HG02840 (cell line): ENCODE results near the gene TAF11L9.
"Not testable (repeated sequence)": the region's sequence is repeated elsewhere in the genome, so short reads cannot be mapped to it uniquely, and the experiment has no call there.

ENCODE experiments used
- ATAC-seq: cut with Tn5 transposase; IDR thresholded peaks from one replicate; pipeline ENCODE4 v1.9.1; 2021; ENCODE audit warnings: mild to moderate bottlenecking, moderate library complexity, moderate number of reproducible peaks; ENCODE audit not compliant: unreplicated experiment, low FRiP score

TAF11L9 gene

DNA sequence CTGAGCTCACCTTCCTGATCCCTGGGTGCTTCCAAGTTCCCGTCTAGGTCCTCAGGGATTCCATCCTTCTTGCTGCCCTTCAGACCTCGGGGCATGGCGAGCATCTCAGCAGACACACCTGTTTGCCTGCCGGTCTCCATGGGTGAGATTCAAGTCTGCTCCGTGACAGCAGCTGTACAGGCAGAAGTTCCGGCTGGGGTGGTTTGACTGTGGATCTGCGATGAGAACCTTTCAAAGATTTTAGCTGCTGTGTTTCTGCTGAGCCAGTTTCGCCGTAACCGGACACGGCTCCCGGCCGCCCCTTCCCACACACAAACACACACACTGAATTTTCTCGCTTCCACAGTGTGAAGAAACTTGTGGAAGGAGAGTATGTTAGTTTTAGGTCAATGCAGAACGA is at the start of gene TAF11L9:
TSS of gene TAF11L9 (minus strand) at position 140 of the 400 bp plus-strand sequence.
- not testable (repeated sequence) for ATAC-seq

DNA sequence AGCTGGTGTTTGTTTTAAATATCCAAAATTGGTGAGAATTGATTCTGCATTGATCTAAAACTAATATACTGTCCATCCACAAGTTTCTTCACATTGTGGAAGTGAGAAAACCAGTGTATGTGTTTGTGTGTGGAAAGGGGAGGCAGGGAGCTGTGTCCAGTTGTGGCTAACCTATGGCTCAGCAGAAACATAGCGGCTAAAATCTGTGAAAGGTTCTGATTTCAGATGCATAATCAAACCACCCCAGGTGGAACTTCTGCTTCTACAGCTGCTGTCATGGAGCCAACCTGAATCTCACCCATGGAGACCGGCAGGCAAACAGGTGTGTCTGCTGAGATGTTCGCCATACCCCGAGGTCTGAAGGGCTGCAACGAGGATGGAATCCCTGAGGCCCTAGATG is 40.0 kb upstream of the TAF11L9 start, which contains the start of gene TAF11L14:
TSS of gene TAF11L14 (plus strand) at position 301 of the 400 bp plus-strand sequence.
- no peak for ATAC-seq

GRCh38 chr5:17631788-17632187 is 37.6 kb upstream of the TAF11L9 start, which contains the start of gene TAF11L13:
TAF11L13 (plus strand) TSS chr5:17632088.
- ATAC-seq: not testable (repeated sequence)

DNA sequence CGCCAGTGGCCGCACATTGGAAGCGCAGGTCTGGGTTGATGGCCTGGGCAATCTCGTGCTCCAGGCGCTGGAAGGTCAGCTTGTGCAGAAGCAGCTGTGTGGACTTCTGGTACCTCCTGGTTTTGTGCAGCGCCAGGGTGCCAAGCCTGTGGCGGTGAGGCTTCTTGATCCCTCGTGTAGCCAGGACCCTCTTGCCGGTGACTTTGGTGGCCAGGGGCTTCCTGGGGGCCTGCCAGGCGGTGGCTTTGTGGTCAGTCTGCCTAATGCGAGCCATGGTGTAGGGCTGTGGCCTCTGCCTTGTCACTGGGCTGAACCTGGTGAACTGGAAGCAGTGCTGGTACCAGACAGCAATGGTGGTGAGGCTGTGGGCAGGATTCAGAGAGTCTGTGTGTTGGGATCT is 31.5 kb upstream of the TAF11L9 start:
- no peak for ATAC-seq

DNA sequence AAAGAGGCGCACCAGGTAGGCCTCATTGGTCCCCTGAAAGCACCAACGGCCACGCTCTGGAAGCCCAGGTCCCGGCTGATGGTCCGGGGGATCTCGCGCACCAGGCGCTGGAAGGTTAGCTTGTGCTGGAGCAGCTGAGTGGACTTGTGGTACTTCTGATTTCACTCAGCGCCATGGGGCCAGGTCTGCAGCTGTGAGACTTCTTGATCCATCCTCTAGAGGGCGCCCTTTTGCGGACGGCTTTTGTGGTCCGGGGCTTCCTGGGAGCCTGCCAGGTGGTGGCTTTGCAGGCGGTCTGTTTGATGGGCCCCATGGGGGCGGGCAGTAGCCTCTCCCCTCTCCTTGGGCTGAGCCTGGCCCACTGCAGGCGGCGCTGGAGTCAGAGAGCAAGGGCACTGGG is 26.4 kb upstream of the TAF11L9 start:
- no peak for ATAC-seq

GRCh38 chr5:17619354-17619753 is 25.2 kb upstream of the TAF11L9 start:
- ATAC-seq: no peak

GRCh38 chr5:17614872-17615605 is 20.8 kb upstream of the TAF11L9 start:
- no peak for ATAC-seq

DNA sequence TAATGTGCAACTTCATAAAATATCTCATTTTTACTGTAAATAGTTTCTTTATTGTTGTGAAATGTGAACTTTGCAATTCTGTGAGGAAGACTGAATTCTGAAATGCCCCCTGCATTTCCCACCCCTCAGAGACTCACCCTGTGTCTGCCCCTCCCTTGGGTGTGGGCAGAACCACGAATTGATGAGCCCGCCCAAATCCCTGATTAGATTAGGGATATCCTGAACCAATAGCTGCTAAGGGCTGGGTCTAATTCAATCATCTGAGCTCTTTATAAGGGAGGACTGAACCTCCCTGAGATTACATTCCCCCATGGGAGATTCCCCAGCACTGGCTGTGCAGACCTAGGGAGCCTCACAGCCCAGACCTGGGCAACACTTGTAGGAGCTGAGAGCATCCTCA is 15.9 kb upstream of the TAF11L9 start, which contains the start of gene TAF11L12:
TSS of gene TAF11L12 (plus strand) at position 301 of the 400 bp plus-strand sequence.
- not testable (repeated sequence) for ATAC-seq

DNA sequence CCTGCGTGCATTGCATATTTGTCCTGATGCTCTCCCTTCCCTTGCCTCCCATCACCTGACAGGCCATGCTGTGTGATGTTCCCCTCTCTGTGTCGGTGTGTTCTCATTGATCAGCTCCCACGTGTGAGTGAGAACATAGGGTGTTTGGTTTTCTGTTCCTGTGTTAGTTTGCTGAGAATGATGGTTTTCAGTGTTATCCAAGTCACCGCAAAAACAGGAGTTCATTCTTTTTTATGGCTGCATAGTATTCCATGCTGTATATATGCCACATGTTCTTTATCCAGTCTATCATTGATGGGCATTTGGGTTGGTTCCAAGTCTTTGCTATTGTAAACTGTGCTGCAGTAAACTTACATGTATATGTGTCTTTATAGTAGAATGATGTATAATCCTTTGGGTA is 13.3 kb upstream of the TAF11L9 start:
- ATAC-seq: not testable (repeated sequence)

DNA sequence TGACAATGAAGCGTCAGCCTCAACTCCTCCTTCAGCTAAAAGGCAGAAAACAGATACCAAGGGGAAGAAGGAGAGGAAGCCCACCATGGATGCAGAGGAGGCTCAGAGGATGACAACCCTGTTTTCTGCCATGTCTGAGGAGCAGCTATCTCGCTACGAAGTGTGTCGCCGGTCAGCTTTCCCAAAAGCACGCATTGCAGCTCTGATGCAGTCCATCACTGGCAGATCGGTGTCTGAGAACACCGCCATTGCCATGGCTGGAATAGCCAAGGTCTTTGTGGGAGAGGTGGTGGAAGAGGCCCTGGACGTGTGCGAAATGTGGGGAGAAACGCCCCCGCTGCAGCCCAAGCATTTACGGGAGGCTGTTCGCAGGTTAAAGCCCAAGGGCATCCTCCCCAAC is 10.8 kb upstream of the TAF11L9 start:
- no peak for ATAC-seq

DNA sequence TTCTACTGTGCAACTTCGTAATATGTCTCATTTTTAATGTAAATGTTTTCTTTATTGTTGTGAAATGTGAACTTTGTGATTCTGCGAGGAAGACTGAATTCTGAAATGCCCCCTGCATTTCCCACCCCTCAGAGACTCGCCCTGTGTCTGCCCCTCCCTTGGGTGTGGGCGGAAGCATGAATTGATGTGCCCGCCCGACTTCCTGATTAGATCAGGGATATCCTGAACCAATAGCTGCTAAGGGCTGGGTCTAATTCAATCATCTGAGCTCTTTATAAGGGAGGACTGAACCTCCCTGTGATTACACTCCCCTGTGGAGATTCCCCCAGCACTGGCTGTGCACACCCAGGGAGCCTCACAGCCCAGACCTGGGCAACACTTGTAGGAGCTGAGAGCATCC is 9.7 kb upstream of the TAF11L9 start, which contains the start of gene TAF11L11:
TSS of gene TAF11L11 (plus strand) at position 304 of the 400 bp plus-strand sequence.
- not testable (repeated sequence) for ATAC-seq

DNA sequence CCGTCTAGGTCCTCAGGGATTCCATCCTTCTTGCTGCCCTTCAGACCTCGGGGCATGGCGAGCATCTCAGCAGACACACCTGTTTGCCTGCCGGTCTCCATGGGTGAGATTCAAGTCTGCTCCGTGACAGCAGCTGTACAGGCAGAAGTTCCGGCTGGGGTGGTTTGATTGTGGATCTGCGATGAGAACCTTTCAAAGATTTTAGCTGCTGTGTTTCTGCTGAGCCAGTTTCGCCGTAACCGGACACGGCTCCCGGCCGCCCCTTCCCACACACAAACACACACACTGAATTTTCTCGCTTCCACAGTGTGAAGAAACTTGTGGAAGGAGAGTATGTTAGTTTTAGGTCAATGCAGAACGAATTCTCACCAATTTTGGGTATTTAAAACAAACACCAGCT is 3.5 kb upstream of the TAF11L9 start, which contains the start of gene TAF11L10:
TSS of gene TAF11L10 (minus strand) at position 101 of the 400 bp plus-strand sequence.
- not testable (repeated sequence) for ATAC-seq

DNA sequence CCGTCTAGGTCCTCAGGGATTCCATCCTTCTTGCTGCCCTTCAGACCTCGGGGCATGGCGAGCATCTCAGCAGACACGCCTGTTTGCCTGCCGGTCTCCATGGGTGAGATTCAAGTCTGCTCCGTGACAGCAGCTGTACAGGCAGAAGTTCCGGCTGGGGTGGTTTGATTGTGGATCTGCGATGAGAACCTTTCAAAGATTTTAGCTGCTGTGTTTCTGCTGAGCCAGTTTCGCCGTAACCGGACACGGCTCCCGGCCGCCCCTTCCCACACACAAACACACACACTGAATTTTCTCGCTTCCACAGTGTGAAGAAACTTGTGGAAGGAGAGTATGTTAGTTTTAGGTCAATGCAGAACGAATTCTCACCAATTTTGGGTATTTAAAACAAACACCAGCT is 3.3 kb downstream of the TAF11L9 start, which contains the start of gene TAF11L8:
TSS of gene TAF11L8 (minus strand) at position 101 of the 400 bp plus-strand sequence.
- not testable (repeated sequence) for ATAC-seq

DNA sequence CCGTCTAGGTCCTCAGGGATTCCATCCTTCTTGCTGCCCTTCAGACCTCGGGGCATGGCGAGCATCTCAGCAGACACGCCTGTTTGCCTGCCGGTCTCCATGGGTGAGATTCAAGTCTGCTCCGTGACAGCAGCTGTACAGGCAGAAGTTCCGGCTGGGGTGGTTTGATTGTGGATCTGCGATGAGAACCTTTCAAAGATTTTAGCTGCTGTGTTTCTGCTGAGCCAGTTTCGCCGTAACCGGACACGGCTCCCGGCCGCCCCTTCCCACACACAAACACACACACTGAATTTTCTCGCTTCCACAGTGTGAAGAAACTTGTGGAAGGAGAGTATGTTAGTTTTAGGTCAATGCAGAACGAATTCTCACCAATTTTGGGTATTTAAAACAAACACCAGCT is 8.5 kb downstream of the TAF11L9 start, which contains the start of gene TAF11L7:
TSS of gene TAF11L7 (minus strand) at position 101 of the 400 bp plus-strand sequence.
- ATAC-seq: not testable (repeated sequence)
